ENCODE results near the gene TMEM61.

Gene TMEM61

GRCh38 chr1:54975356-54976108 lies 4.9 kb upstream of the TMEM61 start:
- peaks cover 24% of the 10 kb centered on the region for H3K27me3 ChIP-seq (ENCODE audit: control insufficient read depth, insufficient read depth, low read length)
- H3K27ac ChIP-seq (ENCODE audit: low read depth, low read length), result no peak overlapping the region
- H3K9ac ChIP-seq (ENCODE audit: low read depth, low read length), result no peak overlapping the region
- no peaks in the 10 kb centered on the region for H3K9me3 ChIP-seq (ENCODE audit: control insufficient read depth, insufficient read depth, low read length)
- no peak overlapping the region for H3K4me3 ChIP-seq (ENCODE audit: low read depth, low read length)
- peaks cover 7% of the 10 kb centered on the region for H3K4me1 ChIP-seq (ENCODE audit: control insufficient read depth, insufficient read depth, low read length)
- no peaks in the 10 kb centered on the region for H3K36me3 ChIP-seq (ENCODE audit: control insufficient read depth, insufficient read depth, low read length)

GRCh38 chr1:54976747-54977146 lies 3.7 kb upstream of the TMEM61 start:
- peaks cover 34% of the 10 kb centered on the region for H3K27me3 ChIP-seq (ENCODE audit: control insufficient read depth, insufficient read depth, low read length)
- no peak overlapping the region for H3K27ac ChIP-seq (ENCODE audit: low read depth, low read length)
- no peak overlapping the region for H3K4me3 ChIP-seq (ENCODE audit: low read depth, low read length)
- no peaks in the 10 kb centered on the region for H3K9me3 ChIP-seq (ENCODE audit: control insufficient read depth, insufficient read depth, low read length)
- peaks cover 7% of the 10 kb centered on the region for H3K4me1 ChIP-seq (ENCODE audit: control insufficient read depth, insufficient read depth, low read length)
- H3K36me3 ChIP-seq (ENCODE audit: control insufficient read depth, insufficient read depth, low read length), result no peaks in the 10 kb centered on the region
- H3K9ac ChIP-seq (ENCODE audit: low read depth, low read length), result no peak overlapping the region

GRCh38 chr1:54977533-54978297 lies 2.7 kb upstream of the TMEM61 start:
- Histone ChIP-seq H3K27me3 (ENCODE audit: control insufficient read depth, insufficient read depth, low read length) (peaks cover 41% of the 10 kb centered on the region), H3K4me3 (ENCODE audit: low read depth, low read length) (no peak overlapping the region), H3K9me3 (ENCODE audit: control insufficient read depth, insufficient read depth, low read length) (no peaks in the 10 kb centered on the region), H3K9ac (ENCODE audit: low read depth, low read length) (no peak overlapping the region), H3K4me1 (ENCODE audit: control insufficient read depth, insufficient read depth, low read length) (peaks cover 7% of the 10 kb centered on the region), H3K27ac (ENCODE audit: low read depth, low read length) (no peak overlapping the region), H3K36me3 (ENCODE audit: control insufficient read depth, insufficient read depth, low read length) (no peaks in the 10 kb centered on the region)

- no peak overlapping the region for H3K4me3 ChIP-seq (ENCODE audit: low read depth, low read length)
- H3K36me3 ChIP-seq (ENCODE audit: control insufficient read depth, insufficient read depth, low read length), result no peaks in the 10 kb centered on the region
- H3K4me1 ChIP-seq (ENCODE audit: control insufficient read depth, insufficient read depth, low read length), result peaks cover 7% of the 10 kb centered on the region
- no peak overlapping the region for H3K9ac ChIP-seq (ENCODE audit: low read depth, low read length)
- no peak overlapping the region for H3K27ac ChIP-seq (ENCODE audit: low read depth, low read length)
- peaks cover 41% of the 10 kb centered on the region for H3K27me3 ChIP-seq (ENCODE audit: control insufficient read depth, insufficient read depth, low read length)
- H3K9me3 ChIP-seq (ENCODE audit: control insufficient read depth, insufficient read depth, low read length), result no peaks in the 10 kb centered on the region
Observed at GRCh38 chr1:54978528-54979326, 1.7 kb upstream of the TMEM61 start.

GRCh38 chr1:54979327-54979891 lies 1.0 kb upstream of the TMEM61 start:
- H3K27me3 ChIP-seq (ENCODE audit: control insufficient read depth, insufficient read depth, low read length), result peaks cover 41% of the 10 kb centered on the region
- no peak overlapping the region for H3K4me3 ChIP-seq (ENCODE audit: low read depth, low read length)
- no peak overlapping the region for H3K27ac ChIP-seq (ENCODE audit: low read depth, low read length)

GRCh38 chr1:54980046-54980527 lies 341 bp upstream of the TMEM61 start:
- peaks cover 7% of the 10 kb centered on the region for H3K4me1 ChIP-seq (ENCODE audit: control insufficient read depth, insufficient read depth, low read length)
- no peak overlapping the region for H3K27ac ChIP-seq (ENCODE audit: low read depth, low read length)
- H3K36me3 ChIP-seq (ENCODE audit: control insufficient read depth, insufficient read depth, low read length), result no peaks in the 10 kb centered on the region
- no peaks in the 10 kb centered on the region for H3K9me3 ChIP-seq (ENCODE audit: control insufficient read depth, insufficient read depth, low read length)
- H3K4me3 ChIP-seq (ENCODE audit: low read depth, low read length), result peak overlapping the region; percentile 53
- H3K9ac ChIP-seq (ENCODE audit: low read depth, low read length), result no peak overlapping the region
- peaks cover 41% of the 10 kb centered on the region for H3K27me3 ChIP-seq (ENCODE audit: control insufficient read depth, insufficient read depth, low read length)

More at GRCh38 chr1:54979327-54979891, 1.0 kb upstream of the TMEM61 start:
- Histone ChIP-seq H3K36me3 (ENCODE audit: control insufficient read depth, insufficient read depth, low read length) (no peaks in the 10 kb centered on the region), H3K9ac (ENCODE audit: low read depth, low read length) (no peak overlapping the region), H3K4me1 (ENCODE audit: control insufficient read depth, insufficient read depth, low read length) (peaks cover 7% of the 10 kb centered on the region), H3K9me3 (ENCODE audit: control insufficient read depth, insufficient read depth, low read length) (no peaks in the 10 kb centered on the region)

- no peak overlapping the region for H3K27ac ChIP-seq (ENCODE audit: low read depth, low read length)
- H3K4me1 ChIP-seq (ENCODE audit: control insufficient read depth, insufficient read depth, low read length), result peaks cover 7% of the 10 kb centered on the region
- H3K36me3 ChIP-seq (ENCODE audit: control insufficient read depth, insufficient read depth, low read length), result no peaks in the 10 kb centered on the region
- H3K27me3 ChIP-seq (ENCODE audit: control insufficient read depth, insufficient read depth, low read length), result peaks cover 41% of the 10 kb centered on the region
- no peaks in the 10 kb centered on the region for H3K9me3 ChIP-seq (ENCODE audit: control insufficient read depth, insufficient read depth, low read length)
- no peak overlapping the region for H3K4me3 ChIP-seq (ENCODE audit: low read depth, low read length)
- no peak overlapping the region for H3K9ac ChIP-seq (ENCODE audit: low read depth, low read length)
Observed at GRCh38 chr1:54981466-54981865, 1.0 kb downstream of the TMEM61 start.

GRCh38 chr1:54982739-54983138 lies 2.3 kb downstream of the TMEM61 start:
- H3K9ac ChIP-seq (ENCODE audit: low read depth, low read length), result no peak overlapping the region
- peaks cover 41% of the 10 kb centered on the region for H3K27me3 ChIP-seq (ENCODE audit: control insufficient read depth, insufficient read depth, low read length)
- no peaks in the 10 kb centered on the region for H3K9me3 ChIP-seq (ENCODE audit: control insufficient read depth, insufficient read depth, low read length)
- H3K4me3 ChIP-seq (ENCODE audit: low read depth, low read length), result no peak overlapping the region
- no peak overlapping the region for H3K27ac ChIP-seq (ENCODE audit: low read depth, low read length)
- peaks cover 6% of the 10 kb centered on the region for H3K4me1 ChIP-seq (ENCODE audit: control insufficient read depth, insufficient read depth, low read length)
- H3K36me3 ChIP-seq (ENCODE audit: control insufficient read depth, insufficient read depth, low read length), result no peaks in the 10 kb centered on the region

GRCh38 chr1:54984131-54984842 lies 3.9 kb downstream of the TMEM61 start:
- Histone ChIP-seq H3K4me1 (ENCODE audit: control insufficient read depth, insufficient read depth, low read length) (no peaks in the 10 kb centered on the region), H3K9ac (ENCODE audit: low read depth, low read length) (no peak overlapping the region), H3K27me3 (ENCODE audit: control insufficient read depth, insufficient read depth, low read length) (peaks cover 30% of the 10 kb centered on the region), H3K36me3 (ENCODE audit: control insufficient read depth, insufficient read depth, low read length) (no peaks in the 10 kb centered on the region), H3K4me3 (ENCODE audit: low read depth, low read length) (no peak overlapping the region), H3K9me3 (ENCODE audit: control insufficient read depth, insufficient read depth, low read length) (no peaks in the 10 kb centered on the region), H3K27ac (ENCODE audit: low read depth, low read length) (no peak overlapping the region)

- Histone ChIP-seq H3K27me3 (ENCODE audit: control insufficient read depth, insufficient read depth, low read length) (peaks cover 17% of the 10 kb centered on the region), H3K27ac (ENCODE audit: low read depth, low read length) (no peak overlapping the region), H3K4me3 (ENCODE audit: low read depth, low read length) (no peak overlapping the region), H3K4me1 (ENCODE audit: control insufficient read depth, insufficient read depth, low read length) (no peaks in the 10 kb centered on the region), H3K36me3 (ENCODE audit: control insufficient read depth, insufficient read depth, low read length) (no peaks in the 10 kb centered on the region), H3K9ac (ENCODE audit: low read depth, low read length) (no peak overlapping the region), H3K9me3 (ENCODE audit: control insufficient read depth, insufficient read depth, low read length) (no peaks in the 10 kb centered on the region)
Observed at GRCh38 chr1:54985556-54985955, 5.1 kb downstream of the TMEM61 start.

All from HUES48 (cell line).